ENCODE data around the gene GINS1.
A peak's percentile ranks its signal among the peaks of the same experiment; 100 is the strongest.
"Not testable (repeated sequence)": the region's sequence is repeated elsewhere in the genome, so short reads cannot be mapped to it uniquely, and the experiment has no call there.

Gene GINS1

DNA sequence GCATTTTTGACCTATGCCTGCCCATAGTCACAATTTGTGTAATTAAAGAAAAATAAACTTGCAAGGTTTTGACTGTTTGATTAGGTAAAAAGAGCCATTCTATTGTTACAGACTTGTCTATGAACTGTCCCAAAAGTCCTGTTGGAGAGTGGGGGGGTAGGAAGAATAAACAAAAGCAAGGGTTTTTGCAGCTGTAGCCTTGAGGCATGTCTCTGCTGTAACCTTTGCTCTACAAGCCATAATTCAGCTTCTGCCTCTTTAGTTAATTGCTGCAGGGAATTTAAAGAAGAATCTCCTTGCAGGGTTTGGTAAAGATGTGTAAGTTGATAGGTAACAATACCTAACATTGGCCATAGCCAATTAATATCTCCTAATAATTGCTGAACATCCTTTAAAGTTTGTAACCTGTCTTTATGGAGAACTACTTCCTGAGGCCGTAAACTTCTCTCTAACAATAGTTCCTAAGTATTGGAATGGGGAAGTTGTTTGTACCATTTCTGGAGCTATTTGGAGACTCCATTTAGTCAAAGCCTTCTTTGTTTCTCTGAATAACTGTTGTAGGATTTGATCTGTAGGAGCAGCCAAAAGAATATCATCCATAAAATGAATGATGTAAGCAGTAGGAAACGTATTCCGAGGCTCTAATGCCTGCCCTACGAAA lies 9.0 kb upstream of the GINS1 start:
- TF ChIP-seq GATA1 (IDR thresholded peaks at IDR 0.05; ENCODE audit: low read depth, low read length) = no peak
- TF ChIP-seq POLR2A (IDR thresholded peaks at IDR 0.05; ENCODE audit: low read length) = no peak

DNA sequence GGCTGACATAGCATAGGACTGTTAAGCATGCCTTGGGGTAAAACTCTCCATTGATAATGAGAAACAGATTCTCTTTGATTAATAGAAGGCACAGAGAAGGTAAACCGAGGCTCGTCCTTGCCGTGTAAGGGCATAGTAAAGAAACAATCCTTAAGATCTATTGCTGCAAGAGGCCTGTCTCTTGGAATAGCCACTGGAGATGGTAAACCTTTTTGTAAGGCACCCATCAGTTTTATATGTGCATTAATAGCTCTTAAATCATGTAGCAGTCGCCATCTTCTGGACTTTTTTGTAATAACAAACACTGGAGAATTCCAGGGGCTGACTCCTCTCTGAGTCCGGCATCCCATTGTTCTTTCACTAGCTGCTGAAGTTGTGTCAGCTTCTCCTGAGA lies 8.4 kb upstream of the GINS1 start:
- no peak for TF ChIP-seq POLR2A (IDR thresholded peaks at IDR 0.05; ENCODE audit: low read length)
- no peak for TF ChIP-seq GATA1 (IDR thresholded peaks at IDR 0.05; ENCODE audit: low read depth, low read length)
- DNase-seq = peak; percentile 50 to 67

More for the DNA sequence above, 9.0 kb upstream of the GINS1 start:
- no peak for DNase-seq

DNA sequence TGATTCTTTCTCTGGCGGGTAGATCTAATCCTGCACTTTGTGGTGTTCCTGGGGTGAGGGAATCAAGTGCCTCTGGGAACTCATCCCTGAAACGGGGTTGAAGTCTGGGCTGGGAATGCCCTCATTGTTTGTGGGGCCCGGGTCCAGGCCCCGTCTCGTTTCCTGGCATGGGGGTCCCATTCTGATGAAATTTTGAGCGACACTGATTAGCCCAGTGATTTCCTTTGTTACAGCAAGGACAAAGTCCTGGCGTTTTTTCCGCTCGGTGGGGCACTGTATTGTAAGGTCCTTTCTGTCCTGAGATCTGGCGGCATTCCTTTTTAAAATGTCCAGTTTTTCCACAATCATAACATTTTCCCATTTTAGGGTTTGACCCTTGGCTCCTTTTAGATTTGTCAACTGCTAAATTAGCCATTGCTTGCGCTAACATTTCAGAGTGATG lies 7.2 kb upstream of the GINS1 start:
- not testable (repeated sequence) for DNase-seq

DNA sequence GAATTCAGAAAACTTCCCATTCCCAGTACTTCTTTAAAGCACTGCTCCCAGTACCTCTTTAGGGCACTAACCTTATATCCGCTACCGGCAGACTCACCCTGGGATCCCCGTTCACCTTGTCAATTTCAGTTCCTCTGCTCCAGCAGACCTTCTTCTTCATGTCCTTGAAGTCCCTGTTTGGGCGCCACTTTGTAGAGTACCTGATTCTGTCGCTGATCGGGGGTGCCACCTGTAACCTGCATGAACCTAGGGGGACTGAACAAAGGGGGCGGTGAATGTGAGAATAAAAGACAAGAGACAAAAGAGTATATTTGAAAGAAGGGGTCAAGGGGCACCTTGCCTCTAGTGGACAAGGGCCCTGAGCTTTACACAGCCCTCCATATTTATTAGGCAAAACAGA lies 4.9 kb upstream of the GINS1 start:
- no peak for TF ChIP-seq POLR2A (IDR thresholded peaks at IDR 0.05; ENCODE audit: low read length)
- TF ChIP-seq GATA1 (IDR thresholded peaks at IDR 0.05; ENCODE audit: low read depth, low read length) = no peak
- peak; percentile 23 to 42 for DNase-seq

DNA sequence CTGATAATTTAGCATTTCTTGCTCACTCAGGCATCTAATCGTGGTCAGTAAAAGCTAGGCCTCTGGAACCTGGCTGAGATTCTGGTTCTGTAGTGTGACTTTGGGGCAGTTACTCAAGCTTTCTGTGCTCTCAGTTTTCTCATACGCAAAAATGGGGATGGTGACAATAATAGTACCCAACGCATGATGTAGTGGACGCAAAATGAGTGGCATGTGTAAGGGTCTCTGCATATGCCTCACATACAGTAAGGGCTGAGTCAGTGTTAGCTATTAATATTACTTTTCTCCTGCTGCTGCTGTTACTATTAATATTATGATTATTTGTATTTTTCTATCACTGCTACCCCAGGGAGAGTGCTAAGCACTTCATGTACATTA lies 686 bp downstream of the GINS1 start:
- no peak for TF ChIP-seq GATA1 (IDR thresholded peaks at IDR 0.05; ENCODE audit: low read depth, low read length)
- TF ChIP-seq POLR2A (IDR thresholded peaks at IDR 0.05; ENCODE audit: low read length) = no peak
- peak in 1 of 2 experiments; percentile 39 for DNase-seq

DNA sequence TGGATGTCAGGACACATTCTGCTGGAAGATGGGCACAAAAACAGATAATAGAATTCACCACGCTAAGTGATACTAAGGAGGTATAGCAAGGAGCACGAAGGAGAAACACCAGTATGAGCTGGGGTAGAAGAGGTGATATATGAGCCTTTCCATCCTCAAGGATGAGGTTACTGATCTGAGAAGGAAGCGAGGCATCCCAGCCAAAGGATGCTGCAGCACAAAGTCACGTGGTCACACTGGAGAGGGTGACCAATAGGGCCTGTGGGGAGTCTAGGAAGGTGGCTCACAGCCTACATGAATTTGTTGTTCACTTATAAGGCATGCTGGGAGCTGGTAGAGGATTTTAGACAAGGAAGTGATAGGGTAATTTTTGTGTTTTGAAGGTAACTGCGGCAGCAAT lies 1.4 kb downstream of the GINS1 start:
- TF ChIP-seq POLR2A (IDR thresholded peaks at IDR 0.05; ENCODE audit: low read length) = no peak
- no peak for TF ChIP-seq GATA1 (IDR thresholded peaks at IDR 0.05; ENCODE audit: low read depth, low read length)
- no peak for DNase-seq

DNA sequence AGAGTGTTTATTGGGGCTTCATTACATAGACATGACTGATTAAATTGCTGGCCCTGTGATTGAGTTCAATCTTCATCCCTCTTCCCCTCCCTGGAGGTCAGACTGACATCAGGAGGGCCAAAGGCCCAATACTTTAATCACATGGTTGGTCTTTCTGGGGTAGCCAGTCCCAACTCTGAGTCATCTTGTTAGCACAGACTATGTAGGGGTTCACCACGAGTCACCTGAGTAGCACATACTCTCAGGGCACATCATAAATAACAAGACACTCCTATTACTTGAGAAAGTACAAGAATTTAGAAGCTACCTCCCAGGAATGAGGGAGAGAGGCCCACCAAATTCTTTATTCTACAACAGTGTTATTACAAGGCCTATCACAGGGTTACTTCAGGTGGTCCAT lies 11.3 kb downstream of the GINS1 start:
- TF ChIP-seq GATA1 (IDR thresholded peaks at IDR 0.05; ENCODE audit: low read depth, low read length) (no peak), POLR2A (IDR thresholded peaks at IDR 0.05; ENCODE audit: low read length) (no peak)
- DNase-seq = no peak

DNA sequence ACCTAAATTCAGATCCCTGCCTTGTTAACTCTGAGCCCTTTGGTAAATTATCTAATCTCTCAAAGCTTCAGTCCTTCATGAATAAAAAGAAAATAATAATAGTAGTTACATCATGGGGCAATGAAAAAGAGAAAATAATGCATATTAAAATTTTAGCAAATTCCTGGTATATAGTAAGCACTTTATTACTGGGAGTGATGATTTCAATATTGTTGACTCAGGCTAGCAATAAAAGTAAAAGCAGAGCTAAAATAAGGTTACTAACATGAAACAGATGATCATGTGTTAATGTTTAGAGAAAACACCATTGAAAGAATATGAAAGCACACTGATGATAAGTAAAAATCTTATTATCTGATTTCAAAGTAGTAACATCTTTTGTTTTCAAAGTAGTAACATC lies 13.6 kb downstream of the GINS1 start:
- TF ChIP-seq GATA1 (IDR thresholded peaks at IDR 0.05; ENCODE audit: low read depth, low read length) (no peak), POLR2A (IDR thresholded peaks at IDR 0.05; ENCODE audit: low read length) (no peak)
- DNase-seq = no peak

DNA sequence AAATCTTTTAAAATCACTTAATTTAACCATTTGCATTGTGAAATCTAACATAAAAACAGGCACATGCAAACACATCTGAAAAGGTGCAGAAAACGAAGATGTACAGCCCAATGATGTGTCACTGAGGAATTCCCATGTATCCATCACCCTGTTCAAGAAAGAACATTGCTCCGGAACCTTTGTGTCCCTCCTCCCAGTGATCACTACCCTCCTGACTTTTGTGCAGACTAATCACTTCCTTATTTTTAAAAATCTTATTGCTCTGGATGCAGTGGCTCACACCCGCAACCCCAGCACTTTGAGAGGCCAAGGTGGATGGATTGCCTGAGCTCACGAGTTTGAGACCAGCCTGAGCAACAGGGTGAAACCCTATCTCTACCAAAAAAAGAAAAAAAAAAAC lies 14.6 kb downstream of the GINS1 start:
- no peak for DNase-seq
- TF ChIP-seq GATA1 (IDR thresholded peaks at IDR 0.05; ENCODE audit: low read depth, low read length) (no peak), POLR2A (IDR thresholded peaks at IDR 0.05; ENCODE audit: low read length) (no peak)

DNA sequence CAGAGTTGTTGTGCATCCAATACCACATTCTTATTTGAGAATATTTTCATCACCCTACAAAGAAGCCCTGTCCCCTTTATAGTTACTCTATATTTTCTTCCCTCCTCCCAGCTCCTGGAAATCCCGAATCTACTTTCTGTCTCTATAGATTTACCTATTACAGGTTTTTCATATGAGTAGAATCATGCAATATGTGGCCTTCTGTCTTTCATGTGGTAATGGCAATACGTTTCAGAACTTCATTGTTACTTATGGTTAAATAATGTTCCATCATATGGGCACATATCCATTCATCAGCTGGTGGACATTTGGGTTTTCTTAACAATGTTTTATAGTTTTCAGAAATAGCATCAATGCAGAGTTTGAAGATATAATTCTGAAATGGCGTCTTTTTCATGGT lies 17.1 kb downstream of the GINS1 start:
- TF ChIP-seq GATA1 (IDR thresholded peaks at IDR 0.05; ENCODE audit: low read depth, low read length) = no peak
- no peak for TF ChIP-seq POLR2A (IDR thresholded peaks at IDR 0.05; ENCODE audit: low read length)
- no peak for DNase-seq

DNA sequence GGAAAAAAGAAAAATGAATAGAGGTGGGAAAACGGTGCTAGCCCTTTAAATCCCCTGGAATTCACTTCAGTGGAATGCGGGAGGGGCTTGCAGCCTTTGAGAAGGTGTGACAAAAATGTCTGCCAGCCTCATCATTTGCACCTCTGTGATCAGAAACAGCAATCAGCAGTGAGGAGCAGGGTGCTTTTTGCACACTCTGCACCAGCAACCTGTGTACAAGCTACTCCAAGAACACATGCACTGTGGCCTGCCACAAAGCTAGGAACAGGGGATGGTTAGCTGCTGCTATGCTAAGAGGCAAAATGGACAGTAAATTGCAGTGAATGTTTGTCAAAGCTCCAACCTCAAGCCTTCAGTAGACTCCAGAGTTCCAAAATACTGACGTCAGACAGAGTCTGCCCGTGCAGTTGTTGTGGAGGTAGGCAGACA lies 29.7 kb downstream of the GINS1 start:
- DNase-seq = no peak
- no peak for TF ChIP-seq POLR2A (IDR thresholded peaks at IDR 0.05; ENCODE audit: low read length)
- no peak for TF ChIP-seq GATA1 (IDR thresholded peaks at IDR 0.05; ENCODE audit: low read depth, low read length)

DNA sequence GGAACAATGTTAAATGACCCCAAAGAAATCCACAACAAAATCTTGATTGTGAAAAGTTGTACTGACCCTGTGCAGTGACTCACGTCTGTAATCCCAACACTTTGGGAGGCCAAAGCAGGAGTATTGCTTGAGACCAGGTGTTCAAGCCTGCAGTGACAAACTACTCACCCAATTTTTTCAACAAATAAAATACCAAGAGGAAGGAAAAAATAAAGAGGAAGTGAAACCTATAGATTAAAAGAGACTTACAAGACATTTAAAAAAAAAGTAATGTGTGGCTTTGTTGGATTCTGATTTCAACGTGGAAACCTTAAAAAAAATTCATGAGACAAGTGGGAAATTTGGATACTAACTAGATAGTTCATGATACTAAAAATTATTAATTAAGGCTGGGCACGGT lies 31.9 kb downstream of the GINS1 start:
- TF ChIP-seq POLR2A (IDR thresholded peaks at IDR 0.05; ENCODE audit: low read length) (no peak), GATA1 (IDR thresholded peaks at IDR 0.05; ENCODE audit: low read depth, low read length) (no peak)
- no peak for DNase-seq

DNA sequence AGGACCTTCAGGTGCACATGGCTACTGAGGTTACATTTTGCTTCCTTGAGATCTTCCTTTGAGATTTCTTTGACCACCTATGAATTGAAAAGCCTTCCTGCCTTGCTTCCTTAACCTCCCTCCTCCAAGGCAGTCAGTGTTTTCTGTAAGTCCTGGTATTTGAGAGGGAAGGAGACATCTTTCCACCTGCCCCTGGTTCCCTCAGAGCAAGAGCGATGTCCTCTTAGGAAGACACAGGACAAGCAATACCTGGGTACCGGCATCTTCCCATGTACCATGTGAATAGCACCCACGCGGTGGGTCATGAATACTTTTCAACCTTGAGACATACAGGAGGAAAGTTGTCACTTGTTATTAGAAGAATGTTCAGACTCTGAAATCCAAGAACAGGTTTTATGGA lies 37.1 kb downstream of the GINS1 start:
- TF ChIP-seq POLR2A (IDR thresholded peaks at IDR 0.05; ENCODE audit: low read length) (no peak), GATA1 (IDR thresholded peaks at IDR 0.05; ENCODE audit: low read depth, low read length) (no peak)
- no peak for DNase-seq

DNA sequence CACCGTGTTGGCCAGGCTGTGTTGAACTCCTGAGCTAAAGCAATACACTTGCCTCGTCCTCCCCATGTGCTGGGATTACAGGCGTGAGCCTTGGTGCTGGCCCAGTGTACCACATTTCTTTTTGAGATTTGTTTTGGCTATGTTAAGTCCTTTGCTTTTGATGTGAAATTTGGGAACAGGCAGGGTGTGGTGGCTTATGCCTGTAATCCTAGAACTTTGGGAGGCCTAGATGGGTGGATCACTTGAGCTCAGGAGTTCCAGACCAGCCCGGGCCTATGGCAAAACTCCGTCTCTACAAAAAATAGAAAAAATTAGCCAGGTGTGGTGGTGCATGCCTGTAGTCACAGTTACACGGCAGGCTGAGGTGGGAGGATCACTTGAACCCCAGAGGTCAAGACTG lies 40.2 kb downstream of the GINS1 start:
- TF ChIP-seq GATA1 (IDR thresholded peaks at IDR 0.05; ENCODE audit: low read depth, low read length) = no peak
- no peak for TF ChIP-seq POLR2A (IDR thresholded peaks at IDR 0.05; ENCODE audit: low read length)
- DNase-seq = no peak

DNA sequence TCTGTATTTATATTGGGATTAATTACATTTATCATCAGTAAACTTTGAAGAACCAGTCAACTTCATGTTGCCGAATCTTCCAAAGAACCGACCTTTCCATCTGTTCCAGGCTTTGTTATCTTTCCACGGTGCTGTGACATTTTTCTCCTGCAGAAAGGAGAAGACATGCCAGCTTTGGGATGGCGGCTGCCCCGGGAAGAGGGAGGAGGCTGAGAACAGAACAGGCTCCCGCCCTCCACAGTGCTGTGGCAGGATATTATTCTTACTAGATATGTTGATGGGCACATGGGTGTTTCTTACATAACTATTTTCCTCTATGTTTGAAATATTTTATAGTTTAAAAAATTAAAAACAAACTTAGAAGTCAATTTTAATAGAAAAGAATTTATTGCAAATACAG lies 44.9 kb downstream of the GINS1 start:
- no peak for TF ChIP-seq POLR2A (IDR thresholded peaks at IDR 0.05; ENCODE audit: low read length)
- TF ChIP-seq GATA1 (IDR thresholded peaks at IDR 0.05; ENCODE audit: low read depth, low read length) = no peak

More for the DNA sequence above, 44.9 kb downstream of the GINS1 start:
- DNase-seq = no peak

Data from erythroblast (primary cell).